HepG2 (cell line): ENCODE results near the gene NUBPL. TPM values are rescaled to one million over a fixed set of nuclear protein-coding genes. Genes with fewer than 3 reads are reported as not detected.

Experiments
- ATAC-seq: fragments of 200-7000 bp; cut with Tn5 transposase; 3 replicates; pipeline ENCODE4 v1.9.1; 2020; ENCODE audit warnings: mild to moderate bottlenecking, moderate library complexity
- BruUV-seq: library from RNA; stranded (reverse); fragments of 400-500 nt; replicated peaks from 2 replicates; lab custom pipeline; 2021; lab: Mats Ljungman, UMichigan
- CTCF ChIA-PET: fragments of 300-600 bp; formaldehyde crosslinking; extraction: SDS; loops from one replicate; lab custom pipeline; 2021; ENCODE audit warnings: low total read pairs, inconsistent platforms, low intra/inter-chr PET ratio; lab: Yijun Ruan, JAX
- POLR2A ChIA-PET: fragments of 350-600 bp; sonication (Branson Sonifier 250); formaldehyde crosslinking; loops from one replicate; lab custom pipeline; 2020; ENCODE audit warnings: antibody characterized with exemption, inconsistent platforms; lab: Yijun Ruan, JAX
- DNase-seq: peaks from one replicate; pipeline ENCODE4 v3.0.0-alpha.2; 2015; ENCODE audit warnings: low spot score
- FAIRE-seq: peaks from 3 replicates; lab custom pipeline; 2011; peaks lifted over from hg19 to GRCh38; lab: Jason Lieb, UNC
- H2AFZ ChIP-seq: one replicate; pipeline ENCODE4 v1.6.1; 2011; ENCODE audit warnings: low read length, inconsistent platforms
- H3K27ac ChIP-seq: fragments of 300-600 bp; 3 replicates; pipeline ENCODE4 v1.8.0; 2011; ENCODE audit warnings: mixed run types, mild to moderate bottlenecking, mixed read lengths, low read length, inconsistent platforms; ENCODE audit not compliant: insufficient read depth; ENCODE audit errors: extremely low read length
- H3K27me3 ChIP-seq, 2 experiments: fragments of 200-600 bp in 1 of 2; 2 replicates in 1 of 2; 3 replicates in 1 of 2; pipeline versions ENCODE4 v1.6.0 to v1.8.0; 2011; ENCODE audit warnings: low read length in 2 of 2, mild to moderate bottlenecking in 2 of 2, moderate library complexity in 2 of 2, inconsistent platforms in 1 of 2; ENCODE audit not compliant: insufficient read depth in 2 of 2, control insufficient read depth in 1 of 2
- H3K36me3 ChIP-seq, 2 experiments: fragments of 200-600 bp in 1 of 2; replicated peaks in 1 of 2; 2 replicates in 1 of 2; 3 replicates in 1 of 2; pipeline versions ENCODE4 v1.5.1 to v1.8.0; 2011; ENCODE audit warnings: low read length in 2 of 2, inconsistent platforms in 1 of 2; ENCODE audit not compliant: insufficient read depth in 2 of 2, control insufficient read depth in 1 of 2
- H3K4me1 ChIP-seq: 2 replicates; pipeline ENCODE4 v1.5.1; 2012; ENCODE audit warnings: low read length, inconsistent platforms; ENCODE audit not compliant: insufficient read depth
- H3K4me2 ChIP-seq: 2 replicates; pipeline ENCODE4 v1.6.0; 2011; ENCODE audit warnings: low read depth, low read length, inconsistent platforms
- H3K4me3 ChIP-seq, 3 experiments: fragments of 200-600 bp in 1 of 3; sonication (generic), shearing (Covaris generic) in 1 of 3; replicated peaks in 1 of 3; 2 replicates each; pipeline ENCODE4 v1.5.1; 2011 to 2016; ENCODE audit warnings: low read length in 3 of 3, inconsistent platforms in 2 of 3, low read depth in 2 of 3, mild to moderate bottlenecking in 2 of 3, control low read depth in 1 of 3, mixed read lengths in 1 of 3; ENCODE audit not compliant: insufficient read depth in 1 of 3
- H3K79me2 ChIP-seq: one replicate; pipeline ENCODE4 v1.6.1; 2011; ENCODE audit warnings: low read length, inconsistent platforms; ENCODE audit not compliant: insufficient read depth
- H3K9ac ChIP-seq: 2 replicates; pipeline ENCODE4 v1.6.0; 2011; ENCODE audit warnings: mild to moderate bottlenecking, low read depth, low read length, inconsistent platforms; ENCODE audit not compliant: insufficient read depth
- H3K9me3 ChIP-seq: 2 replicates; pipeline ENCODE4 v1.5.1; 2012; ENCODE audit warnings: mild to moderate bottlenecking, low read length
- H4K20me1 ChIP-seq: 2 replicates; pipeline ENCODE4 v1.6.0; 2011; ENCODE audit warnings: inconsistent platforms, mild to moderate bottlenecking, low read length, moderate library complexity; ENCODE audit not compliant: insufficient read depth
- CHCHD3 ChIP-seq: sonication (generic); formaldehyde crosslinking; IDR thresholded peaks from 2 replicates; pipeline ENCODE4 v1.8.0; 2022; ENCODE audit warnings: mild to moderate bottlenecking, missing genetic modification reagents, moderate library complexity
- KMT2A ChIP-seq: sonication (generic); formaldehyde crosslinking; IDR thresholded peaks from 2 replicates; pipeline ENCODE4 v1.4.0; 2020; ENCODE audit warnings: missing genetic modification reagents
- SNAI1 ChIP-seq: sonication (generic); formaldehyde crosslinking; IDR thresholded peaks from 2 replicates; pipeline ENCODE4 v1.5.0; 2020; ENCODE audit warnings: mild to moderate bottlenecking, missing genetic modification reagents, borderline replicate concordance
- STAT5B ChIP-seq: sonication (generic); formaldehyde crosslinking; IDR thresholded peaks from 2 replicates; pipeline ENCODE4 v1.4.0; 2020; ENCODE audit warnings: missing genetic modification reagents
- ZBTB46 ChIP-seq: sonication (generic); formaldehyde crosslinking; IDR thresholded peaks from 2 replicates; pipeline ENCODE4 v1.4.0; 2020; ENCODE audit warnings: mild to moderate bottlenecking, missing genetic modification reagents, borderline replicate concordance
- ZNF124 ChIP-seq: sonication (generic); formaldehyde crosslinking; IDR thresholded peaks from 2 replicates; pipeline ENCODE4 v1.4.0; 2020; ENCODE audit warnings: missing genetic modification reagents
- ZSCAN30 ChIP-seq: sonication (generic); formaldehyde crosslinking; IDR thresholded peaks from 2 replicates; pipeline ENCODE4 v1.5.0; 2020; ENCODE audit warnings: mild to moderate bottlenecking, missing genetic modification reagents
- in situ Hi-C: cut with HindIII; loops from 2 replicates; pipeline ENCODE4 v1.10.0; 2017; ENCODE audit warnings: low pct_unique_long_range_greater_than_20kb; ENCODE audit not compliant: extremely low pct_ligation_motif_present
- intact Hi-C: fragments of 100-400 bp; cut with micrococcal nuclease; formaldehyde crosslinking; loops from one replicate; pipeline ENCODE4 v1.10.0; 2022; ENCODE audit not compliant: unreplicated experiment
- polyA plus RNA-seq, 8 experiments: library from polyadenylated mRNA; depleted of rRNA in 3 of 8; stranded (reverse) in 7 of 8; unstranded in 1 of 8; fragments of >200 nt; fragmentation: Illumina TruSeq in 4 of 8; extraction: Trizol in 4 of 8; gene quantifications; 2 replicates each; pipeline versions ENCODE4 v1.2.1 to v1.2.3, GENCODE V29; 2011 to 2016; ENCODE audit warnings: low read depth in 4 of 8, missing spikeins in 1 of 8, mixed read lengths in 1 of 8; ENCODE audit not compliant: insufficient read depth in 1 of 8
- total RNA-seq, 5 experiments: library from RNA; depleted of rRNA; stranded (reverse); fragments of >200 nt; fragmentation: Illumina TruSeq; extraction: Trizol; gene quantifications; 2 replicates each; pipeline ENCODE4 v1.2.3, GENCODE V29; 2016; ENCODE audit warnings: low read depth in 1 of 5

NUBPL gene
- total and polyA plus RNA-seq, 2 of the 13 experiments (the other 11 are each of a cell fraction or from before 2014, with no cell fraction given): 21.3 to 44.1 TPM

- in situ Hi-C loops: no loop called here
- H3K4me2 ChIP-seq: no peak overlapping the region
- H3K27me3 ChIP-seq: peaks cover 0 to 6% of the 10 kb centered on the region in 2 experiments; a peak in 1 of 5 replicates
- no peak overlapping the region for H2AFZ ChIP-seq
- no peak for ATAC-seq
- CTCF ChIA-PET: no interaction called here
- H3K36me3 ChIP-seq: no peaks in the 10 kb centered on the region
- TF ChIP-seq STAT5B (CRISPR knock-in tag) (no peak), ZNF124 (CRISPR knock-in tag) (no peak), ZBTB46 (CRISPR knock-in tag) (no peak), SNAI1 (no peak), ZSCAN30 (CRISPR knock-in tag) (no peak), KMT2A (CRISPR knock-in tag) (no peak), CHCHD3 (CRISPR knock-in tag) (no peak)
- H4K20me1 ChIP-seq: no peaks in the 10 kb centered on the region
- H3K79me2 ChIP-seq: no peaks in the 10 kb centered on the region
- no peak for DNase-seq
- no peak overlapping the region for H3K9ac ChIP-seq
- H3K4me3 ChIP-seq: no peak overlapping the region
- no TSS peak for BruUV-seq
- POLR2A ChIA-PET: no interaction called here
- FAIRE-seq: no peak
- intact Hi-C loops: loop anchor here (10.0 kb wide), 1 partner anchor 384 kb away; no protein-coding TSS in a partner anchor
- peaks cover 16% of the 10 kb centered on the region; the same call in 1 of the 2 replicates for H3K4me1 ChIP-seq
- no peaks in the 10 kb centered on the region for H3K9me3 ChIP-seq
- no peak overlapping the region for H3K27ac ChIP-seq
These were observed 337.8 kb downstream of the NUBPL start for GRCh38 chr14:31898838-31899528.
